WTC11 (cell line): Measurements from ENCODE around the gene XAB2. TPM values are rescaled to one million over a fixed set of nuclear protein-coding genes. Genes with fewer than 3 reads are reported as not detected.

Experiments used
- ATAC-seq: fragments of 200-7000 bp; cut with Tn5 transposase; 2 replicates; pipeline ENCODE4 v1.10.0; 2021; ENCODE audit warnings: mild to moderate bottlenecking, moderate library complexity
- CTCF ChIA-PET: fragments of 300-600 bp; sonication (Branson Sonifier 250); formaldehyde crosslinking; loops from one replicate; lab custom pipeline; 2021; ENCODE audit warnings: antibody characterized with exemption; lab: Charles Lee
- POLR2A ChIA-PET: fragments of 350-600 bp; sonication (Branson Sonifier 250); formaldehyde crosslinking; loops from one replicate; lab custom pipeline; 2021; ENCODE audit warnings: antibody characterized with exemption; lab: Charles Lee
- DNase-seq: peaks from one replicate; pipeline ENCODE4 v3.0.0; 2021; ENCODE audit warnings: low spot score
- H3K27ac Mint-ChIP-seq: 2 replicates; pipeline ENCODE4 v1.8.0; 2021; ENCODE audit warnings: mixed read lengths
- H3K27me3 Mint-ChIP-seq: 2 replicates; pipeline ENCODE4 v1.8.0; 2021; ENCODE audit warnings: low read depth, mild to moderate bottlenecking, moderate library complexity, mixed read lengths
- H3K36me3 Mint-ChIP-seq: 2 replicates; pipeline ENCODE4 v1.8.0; 2021; ENCODE audit warnings: mixed read lengths
- H3K4me1 Mint-ChIP-seq: 2 replicates; pipeline ENCODE4 v1.8.0; 2022; ENCODE audit warnings: mixed read lengths
- H3K4me3 Mint-ChIP-seq: 2 replicates; pipeline ENCODE4 v1.8.0; 2021; ENCODE audit warnings: mild to moderate bottlenecking, moderate library complexity, mixed read lengths
- H3K9me3 Mint-ChIP-seq: 2 replicates; pipeline ENCODE4 v1.8.0; 2021; ENCODE audit warnings: mixed read lengths
- ELF4 ChIP-seq: sonication (generic); formaldehyde crosslinking; IDR thresholded peaks from 2 replicates; pipeline ENCODE4 v1.8.1; 2022; ENCODE audit warnings: low read depth, mild to moderate bottlenecking, moderate library complexity, missing genetic modification reagents
- ETV6 ChIP-seq: sonication (generic); formaldehyde crosslinking; IDR thresholded peaks from 2 replicates; pipeline ENCODE4 v1.8.1; 2022; ENCODE audit warnings: mild to moderate bottlenecking, missing genetic modification reagents
- FOXK1 ChIP-seq: sonication (generic); formaldehyde crosslinking; IDR thresholded peaks from 2 replicates; pipeline ENCODE4 v1.8.0; 2022; ENCODE audit warnings: mild to moderate bottlenecking, moderate library complexity, missing genetic modification reagents
- GABPB1 ChIP-seq: sonication (generic); formaldehyde crosslinking; IDR thresholded peaks from 2 replicates; pipeline ENCODE4 v1.8.1; 2023; ENCODE audit warnings: mild to moderate bottlenecking, missing genetic modification reagents
- GRHL2 ChIP-seq: fragments of 250-450 bp; sonication (Bioruptor Pico); IDR thresholded peaks from 2 replicates; pipeline ENCODE4 v1.8.0; 2022; ENCODE audit warnings: mild to moderate bottlenecking, moderate library complexity; ENCODE audit not compliant: insufficient replicate concordance, severe bottlenecking
- IRF2 ChIP-seq: sonication (generic); formaldehyde crosslinking; IDR thresholded peaks from 2 replicates; pipeline ENCODE4 v1.8.0; 2022; ENCODE audit warnings: low read depth, missing genetic modification reagents, borderline replicate concordance
- JUN ChIP-seq: sonication (generic); formaldehyde crosslinking; IDR thresholded peaks from 2 replicates; pipeline ENCODE4 v1.8.0; 2023; ENCODE audit warnings: mild to moderate bottlenecking, missing genetic modification reagents
- KAT7 ChIP-seq: sonication (generic); formaldehyde crosslinking; IDR thresholded peaks from 2 replicates; pipeline ENCODE4 v1.8.1; 2023; ENCODE audit warnings: missing genetic modification reagents, mild to moderate bottlenecking, borderline replicate concordance
- OVOL2 ChIP-seq: fragments of 250-450 bp; sonication (Bioruptor Pico); IDR thresholded peaks from 2 replicates; pipeline ENCODE4 v1.9.0; 2021; ENCODE audit warnings: mild to moderate bottlenecking, borderline replicate concordance
- SMAD4 ChIP-seq: sonication (generic); formaldehyde crosslinking; IDR thresholded peaks from 2 replicates; pipeline ENCODE4 v1.8.0; 2022; ENCODE audit warnings: mild to moderate bottlenecking, missing genetic modification reagents
- TEAD1 ChIP-seq: sonication (generic); formaldehyde crosslinking; IDR thresholded peaks from 2 replicates; pipeline ENCODE4 v1.8.0; 2022; ENCODE audit warnings: mild to moderate bottlenecking, missing genetic modification reagents
- ZNF121 ChIP-seq: sonication (generic); formaldehyde crosslinking; IDR thresholded peaks from 2 replicates; pipeline ENCODE4 v1.8.0; 2023; ENCODE audit warnings: missing genetic modification reagents
- ZNF219 ChIP-seq: sonication (generic); formaldehyde crosslinking; IDR thresholded peaks from 2 replicates; pipeline ENCODE4 v1.8.0; 2023; ENCODE audit warnings: missing genetic modification reagents, mild to moderate bottlenecking, borderline replicate concordance
- ZNF317 ChIP-seq: sonication (generic); formaldehyde crosslinking; IDR thresholded peaks from 2 replicates; pipeline ENCODE4 v1.8.1; 2023; ENCODE audit warnings: low read depth, mild to moderate bottlenecking, moderate library complexity, missing genetic modification reagents, borderline replicate concordance
- ZNF416 ChIP-seq: fragments of 250-450 bp; sonication (Bioruptor Pico); IDR thresholded peaks from 2 replicates; pipeline ENCODE4 v1.9.0; 2021; ENCODE audit warnings: mild to moderate bottlenecking, inconsistent platforms
- total RNA-seq: library from RNA; stranded (reverse); gene quantifications from 3 replicates; pipeline ENCODE4 v1.2.3, GENCODE V29; 2021
- TF ChIP-seq, protein P1 (sequence below): fragments of 250-450 bp; sonication (Bioruptor Pico); IDR thresholded peaks from 2 replicates; pipeline ENCODE4 v1.9.0; 2021; ENCODE audit warnings: moderate library complexity, mild to moderate bottlenecking, inconsistent platforms, borderline replicate concordance
- TF ChIP-seq, protein P2 (sequence below): sonication (generic); formaldehyde crosslinking; IDR thresholded peaks from 2 replicates; pipeline ENCODE4 v1.8.0; 2023; ENCODE audit warnings: missing genetic modification reagents, mild to moderate bottlenecking, borderline replicate concordance
- TF ChIP-seq, protein P3 (sequence below): sonication (generic); formaldehyde crosslinking; IDR thresholded peaks from 2 replicates; pipeline ENCODE4 v1.8.1; 2022; ENCODE audit warnings: missing genetic modification reagents, borderline replicate concordance
- TF ChIP-seq, protein P4 (sequence below): sonication (generic); formaldehyde crosslinking; IDR thresholded peaks from 2 replicates; pipeline ENCODE4 v1.8.1; 2022; ENCODE audit warnings: low read depth, mild to moderate bottlenecking, moderate library complexity, missing genetic modification reagents, borderline replicate concordance
- TF ChIP-seq, protein P5 (sequence below): fragments of 250-450 bp; sonication (Bioruptor Pico); IDR thresholded peaks from 2 replicates; pipeline ENCODE4 v1.9.0; 2021; ENCODE audit warnings: mild to moderate bottlenecking

Gene XAB2
- total RNA-seq, 1 experiment from 2014 or later, result 65.7 TPM

DNA sequence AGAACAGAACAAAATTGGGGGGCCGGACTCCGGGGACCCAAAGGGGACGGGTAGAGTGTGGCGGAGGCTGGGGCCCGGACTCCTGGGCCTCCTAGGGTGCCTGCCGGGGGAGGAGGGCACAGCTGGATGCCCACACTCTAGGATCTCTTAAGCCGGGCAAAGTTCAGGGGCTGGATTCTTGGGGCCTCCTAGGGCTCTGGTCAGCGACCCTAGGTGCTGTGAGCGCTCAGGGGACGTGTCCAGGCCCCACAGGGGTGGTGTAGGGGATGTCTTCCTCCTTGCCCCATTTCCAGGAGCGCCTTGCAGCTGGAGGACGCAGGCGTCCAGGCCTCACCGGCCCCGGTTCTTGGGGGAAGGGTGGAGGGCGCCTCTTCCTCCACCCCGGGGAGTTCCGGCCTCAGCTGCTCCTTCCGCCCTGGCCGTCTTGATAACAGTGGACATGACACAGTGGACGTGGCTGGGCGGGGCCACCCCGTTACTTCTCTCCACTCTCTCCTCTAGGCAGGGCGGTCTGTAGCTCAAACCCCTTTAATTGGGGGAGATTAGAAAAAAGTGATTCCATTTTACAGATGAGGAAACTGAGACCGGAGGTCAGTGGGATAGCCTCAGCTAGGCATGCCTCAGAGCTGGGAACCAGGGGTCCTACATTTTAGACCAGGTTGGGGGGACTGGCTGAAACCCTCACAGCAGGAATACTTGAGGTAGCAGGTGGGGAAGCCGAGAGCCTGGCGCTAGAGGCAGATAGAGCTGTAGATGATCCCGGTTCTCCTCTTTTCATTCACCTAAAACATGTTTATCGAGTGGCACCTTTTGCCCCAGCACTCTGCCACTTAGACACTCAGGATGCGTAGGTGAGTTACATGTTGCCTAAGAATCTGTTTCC is 8.3 kb upstream of the XAB2 start:
- Mint-ChIP-seq H3K27me3 (peaks cover 30% of the 10 kb centered on the region), H3K27ac (no peak overlapping the region)

DNA sequence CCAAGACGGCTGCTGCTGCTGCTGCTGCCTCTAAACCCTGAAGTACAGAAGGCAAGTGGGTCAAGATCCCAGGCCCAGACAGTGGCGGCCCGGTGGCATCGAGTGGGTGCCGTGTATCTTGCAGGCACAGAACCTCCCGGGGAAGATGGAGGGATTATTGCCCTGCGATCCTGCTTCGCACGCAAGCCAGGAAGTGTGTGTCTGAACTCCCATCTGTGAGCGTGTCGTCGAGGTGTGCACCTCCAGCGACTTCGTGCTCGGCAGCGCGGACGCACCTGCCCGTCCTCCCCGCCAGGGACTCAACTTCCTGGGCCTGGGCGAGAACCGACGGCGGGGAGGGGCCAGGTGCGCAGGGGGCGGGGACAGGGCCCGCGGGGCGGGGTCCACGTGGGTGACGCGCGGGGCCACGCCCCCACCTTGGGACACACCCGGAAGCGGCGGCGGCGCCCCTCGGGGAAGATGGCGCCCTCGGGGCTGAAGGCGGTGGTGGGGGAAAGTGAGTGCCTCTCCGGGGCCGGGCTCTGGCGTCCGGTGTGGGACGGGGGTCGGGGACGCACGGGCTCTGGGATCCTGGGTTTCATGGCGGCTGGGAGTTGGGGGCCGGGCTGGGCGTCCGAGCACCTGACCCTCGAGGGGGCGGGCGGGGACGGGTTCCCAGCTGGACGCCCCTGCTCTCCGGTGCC is 7.5 kb upstream of the XAB2 start, which contains the start of gene STXBP2:
Gene STXBP2, plus strand, starts transcription at position 420 of the 683 bp plus-strand sequence. Its CDS starts 40 bp downstream, at position 460.
- Mint-ChIP-seq H3K9me3 (peaks cover 8% of the 10 kb centered on the region), H3K4me3 (peak within 1 kb of the TSS; percentile 71), H3K4me1 (no peaks in the 10 kb centered on the region), H3K27ac (no peak within 1 kb of the TSS), H3K27me3 (peaks cover 30% of the 10 kb centered on the region), H3K36me3 (peaks cover 7% of the 10 kb centered on the region; the same call in 1 of the 2 replicates)
- peak; percentile 90 for DNase-seq
- peak; percentile 85 for ATAC-seq
- ChIA-PET CTCF (interaction anchor here (0.9 to 2.1 kb wide), 5 partner anchors 41 to 163 kb away, joined by 3 to 9 read pairs (median 5); partner anchors contain the start of genes CAMSAP3 and TRAPPC5), POLR2A (interaction anchor here (0.6 kb wide), 1 partner anchor 84 kb away, joined by 5 read pairs; no protein-coding TSS in a partner anchor)
- TF ChIP-seq SMAD4 (CRISPR knock-in tag) (no peak; the same call in 1 of the 2 replicates), ZNF317 (peak; percentile 79), ETV6 (peak; percentile 95), GABPB1 (peak; percentile 46; the same call in 1 of the 2 replicates), JUN (0 out of 2 replicates have a peak, but pooled peaks have one; percentile 48), OVOL2 (CRISPR knock-in tag) (no peak), GRHL2 (CRISPR knock-in tag) (no peak), IRF2 (CRISPR knock-in tag) (0 out of 2 replicates have a peak, but pooled peaks have one; percentile 45), ZNF121 (peak; percentile 73; the same call in 1 of the 2 replicates), ELF4 (peak; percentile 88; the same call in 1 of the 2 replicates), TEAD1 (peak; percentile 93), ZNF416 (CRISPR knock-in tag) (no peak)
- TF ChIP-seq, protein P1, sequence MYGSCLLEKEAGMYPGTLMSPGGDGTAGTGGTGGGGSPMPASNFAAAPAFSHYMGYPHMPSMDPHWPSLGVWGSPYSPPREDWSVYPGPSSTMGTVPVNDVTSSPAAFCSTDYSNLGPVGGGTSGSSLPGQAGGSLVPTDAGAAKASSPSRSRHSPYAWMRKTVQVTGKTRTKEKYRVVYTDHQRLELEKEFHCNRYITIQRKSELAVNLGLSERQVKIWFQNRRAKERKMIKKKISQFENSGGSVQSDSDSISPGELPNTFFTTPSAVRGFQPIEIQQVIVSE (CRISPR knock-in tag), result no peak
- TF ChIP-seq, protein P2, sequence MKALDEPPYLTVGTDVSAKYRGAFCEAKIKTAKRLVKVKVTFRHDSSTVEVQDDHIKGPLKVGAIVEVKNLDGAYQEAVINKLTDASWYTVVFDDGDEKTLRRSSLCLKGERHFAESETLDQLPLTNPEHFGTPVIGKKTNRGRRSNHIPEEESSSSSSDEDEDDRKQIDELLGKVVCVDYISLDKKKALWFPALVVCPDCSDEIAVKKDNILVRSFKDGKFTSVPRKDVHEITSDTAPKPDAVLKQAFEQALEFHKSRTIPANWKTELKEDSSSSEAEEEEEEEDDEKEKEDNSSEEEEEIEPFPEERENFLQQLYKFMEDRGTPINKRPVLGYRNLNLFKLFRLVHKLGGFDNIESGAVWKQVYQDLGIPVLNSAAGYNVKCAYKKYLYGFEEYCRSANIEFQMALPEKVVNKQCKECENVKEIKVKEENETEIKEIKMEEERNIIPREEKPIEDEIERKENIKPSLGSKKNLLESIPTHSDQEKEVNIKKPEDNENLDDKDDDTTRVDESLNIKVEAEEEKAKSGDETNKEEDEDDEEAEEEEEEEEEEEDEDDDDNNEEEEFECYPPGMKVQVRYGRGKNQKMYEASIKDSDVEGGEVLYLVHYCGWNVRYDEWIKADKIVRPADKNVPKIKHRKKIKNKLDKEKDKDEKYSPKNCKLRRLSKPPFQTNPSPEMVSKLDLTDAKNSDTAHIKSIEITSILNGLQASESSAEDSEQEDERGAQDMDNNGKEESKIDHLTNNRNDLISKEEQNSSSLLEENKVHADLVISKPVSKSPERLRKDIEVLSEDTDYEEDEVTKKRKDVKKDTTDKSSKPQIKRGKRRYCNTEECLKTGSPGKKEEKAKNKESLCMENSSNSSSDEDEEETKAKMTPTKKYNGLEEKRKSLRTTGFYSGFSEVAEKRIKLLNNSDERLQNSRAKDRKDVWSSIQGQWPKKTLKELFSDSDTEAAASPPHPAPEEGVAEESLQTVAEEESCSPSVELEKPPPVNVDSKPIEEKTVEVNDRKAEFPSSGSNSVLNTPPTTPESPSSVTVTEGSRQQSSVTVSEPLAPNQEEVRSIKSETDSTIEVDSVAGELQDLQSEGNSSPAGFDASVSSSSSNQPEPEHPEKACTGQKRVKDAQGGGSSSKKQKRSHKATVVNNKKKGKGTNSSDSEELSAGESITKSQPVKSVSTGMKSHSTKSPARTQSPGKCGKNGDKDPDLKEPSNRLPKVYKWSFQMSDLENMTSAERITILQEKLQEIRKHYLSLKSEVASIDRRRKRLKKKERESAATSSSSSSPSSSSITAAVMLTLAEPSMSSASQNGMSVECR (CRISPR knock-in tag), result 0 out of 2 replicates have a peak, but pooled peaks have one; percentile 33
- TF ChIP-seq, protein P3, sequence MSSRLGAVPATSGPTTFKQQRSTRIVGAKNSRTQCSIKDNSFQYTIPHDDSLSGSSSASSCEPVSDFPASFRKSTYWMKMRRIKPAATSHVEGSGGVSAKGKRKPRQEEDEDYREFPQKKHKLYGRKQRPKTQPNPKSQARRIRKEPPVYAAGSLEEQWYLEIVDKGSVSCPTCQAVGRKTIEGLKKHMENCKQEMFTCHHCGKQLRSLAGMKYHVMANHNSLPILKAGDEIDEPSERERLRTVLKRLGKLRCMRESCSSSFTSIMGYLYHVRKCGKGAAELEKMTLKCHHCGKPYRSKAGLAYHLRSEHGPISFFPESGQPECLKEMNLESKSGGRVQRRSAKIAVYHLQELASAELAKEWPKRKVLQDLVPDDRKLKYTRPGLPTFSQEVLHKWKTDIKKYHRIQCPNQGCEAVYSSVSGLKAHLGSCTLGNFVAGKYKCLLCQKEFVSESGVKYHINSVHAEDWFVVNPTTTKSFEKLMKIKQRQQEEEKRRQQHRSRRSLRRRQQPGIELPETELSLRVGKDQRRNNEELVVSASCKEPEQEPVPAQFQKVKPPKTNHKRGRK (CRISPR knock-in tag), result 0 out of 2 replicates have a peak, but pooled peaks have one; percentile 49
- TF ChIP-seq, protein P4, sequence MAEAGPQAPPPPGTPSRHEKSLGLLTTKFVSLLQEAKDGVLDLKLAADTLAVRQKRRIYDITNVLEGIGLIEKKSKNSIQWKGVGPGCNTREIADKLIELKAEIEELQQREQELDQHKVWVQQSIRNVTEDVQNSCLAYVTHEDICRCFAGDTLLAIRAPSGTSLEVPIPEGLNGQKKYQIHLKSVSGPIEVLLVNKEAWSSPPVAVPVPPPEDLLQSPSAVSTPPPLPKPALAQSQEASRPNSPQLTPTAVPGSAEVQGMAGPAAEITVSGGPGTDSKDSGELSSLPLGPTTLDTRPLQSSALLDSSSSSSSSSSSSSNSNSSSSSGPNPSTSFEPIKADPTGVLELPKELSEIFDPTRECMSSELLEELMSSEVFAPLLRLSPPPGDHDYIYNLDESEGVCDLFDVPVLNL, result peak; percentile 81
- TF ChIP-seq, protein P5, sequence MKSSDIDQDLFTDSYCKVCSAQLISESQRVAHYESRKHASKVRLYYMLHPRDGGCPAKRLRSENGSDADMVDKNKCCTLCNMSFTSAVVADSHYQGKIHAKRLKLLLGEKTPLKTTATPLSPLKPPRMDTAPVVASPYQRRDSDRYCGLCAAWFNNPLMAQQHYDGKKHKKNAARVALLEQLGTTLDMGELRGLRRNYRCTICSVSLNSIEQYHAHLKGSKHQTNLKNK (CRISPR knock-in tag), result no peak

More for the DNA sequence above, 8.3 kb upstream of the XAB2 start:
- ATAC-seq (no peak), DNase-seq (no peak)
- no peaks in the 10 kb centered on the region for H3K4me1 Mint-ChIP-seq
- TF ChIP-seq KAT7 (CRISPR knock-in tag) (0 out of 2 replicates have a peak, but pooled peaks have one; percentile 1), FOXK1 (CRISPR knock-in tag) (no peak), ZNF219 (CRISPR knock-in tag) (no peak)
- TF ChIP-seq, protein P3 (CRISPR knock-in tag), result no peak
- CTCF ChIA-PET, result interaction anchor here (0.9 to 2.1 kb wide), 5 partner anchors 8 to 162 kb away, joined by 3 to 9 read pairs (median 5); partner anchors contain the start of genes CAMSAP3, PET100, TRAPPC5 and XAB2
- POLR2A ChIA-PET, result interaction anchor here (0.6 kb wide), 1 partner anchor 85 kb away, joined by 5 read pairs; no protein-coding TSS in a partner anchor
- H3K4me3 Mint-ChIP-seq, result peak overlapping the region; percentile 71
- H3K9me3 Mint-ChIP-seq, result peaks cover 8% of the 10 kb centered on the region
- peaks cover 7% of the 10 kb centered on the region; the same call in 1 of the 2 replicates for H3K36me3 Mint-ChIP-seq
